Measurements from ENCODE around the gene GNAS.

- no peak for TF ChIP-seq POLR2A (IDR thresholded peaks at IDR 0.05)
- no peak for TF ChIP-seq CTCF (IDR thresholded peaks at IDR 0.05)
These were observed 60.6 kb downstream of the GNAS start for GRCh38 chr20:58913079-58913478.
